ENCODE data around the gene GALNT11.

Gene GALNT11

DNA sequence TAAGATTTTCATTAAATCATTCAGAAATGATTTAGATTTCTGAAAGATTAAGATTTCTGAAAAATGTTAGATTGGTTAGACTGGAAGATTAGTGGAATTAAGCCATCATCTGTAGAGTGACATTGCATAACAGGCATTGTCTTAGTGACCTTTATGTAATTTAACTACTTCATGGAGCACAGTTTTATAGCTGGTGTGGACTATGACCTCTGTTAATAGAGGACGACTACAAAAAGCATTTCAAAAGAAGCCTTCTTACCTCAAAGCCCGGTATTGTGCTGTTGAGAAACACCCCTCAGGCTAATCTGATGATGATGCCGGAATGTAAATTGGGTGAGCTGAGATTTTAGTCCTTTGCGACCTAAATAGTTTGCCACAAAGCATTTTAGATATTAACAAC lies 55.6 kb downstream of the GALNT11 start:
- TF ChIP-seq, protein P1, sequence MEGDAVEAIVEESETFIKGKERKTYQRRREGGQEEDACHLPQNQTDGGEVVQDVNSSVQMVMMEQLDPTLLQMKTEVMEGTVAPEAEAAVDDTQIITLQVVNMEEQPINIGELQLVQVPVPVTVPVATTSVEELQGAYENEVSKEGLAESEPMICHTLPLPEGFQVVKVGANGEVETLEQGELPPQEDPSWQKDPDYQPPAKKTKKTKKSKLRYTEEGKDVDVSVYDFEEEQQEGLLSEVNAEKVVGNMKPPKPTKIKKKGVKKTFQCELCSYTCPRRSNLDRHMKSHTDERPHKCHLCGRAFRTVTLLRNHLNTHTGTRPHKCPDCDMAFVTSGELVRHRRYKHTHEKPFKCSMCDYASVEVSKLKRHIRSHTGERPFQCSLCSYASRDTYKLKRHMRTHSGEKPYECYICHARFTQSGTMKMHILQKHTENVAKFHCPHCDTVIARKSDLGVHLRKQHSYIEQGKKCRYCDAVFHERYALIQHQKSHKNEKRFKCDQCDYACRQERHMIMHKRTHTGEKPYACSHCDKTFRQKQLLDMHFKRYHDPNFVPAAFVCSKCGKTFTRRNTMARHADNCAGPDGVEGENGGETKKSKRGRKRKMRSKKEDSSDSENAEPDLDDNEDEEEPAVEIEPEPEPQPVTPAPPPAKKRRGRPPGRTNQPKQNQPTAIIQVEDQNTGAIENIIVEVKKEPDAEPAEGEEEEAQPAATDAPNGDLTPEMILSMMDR (IDR thresholded peaks at IDR 0.05), result no peak

DNA sequence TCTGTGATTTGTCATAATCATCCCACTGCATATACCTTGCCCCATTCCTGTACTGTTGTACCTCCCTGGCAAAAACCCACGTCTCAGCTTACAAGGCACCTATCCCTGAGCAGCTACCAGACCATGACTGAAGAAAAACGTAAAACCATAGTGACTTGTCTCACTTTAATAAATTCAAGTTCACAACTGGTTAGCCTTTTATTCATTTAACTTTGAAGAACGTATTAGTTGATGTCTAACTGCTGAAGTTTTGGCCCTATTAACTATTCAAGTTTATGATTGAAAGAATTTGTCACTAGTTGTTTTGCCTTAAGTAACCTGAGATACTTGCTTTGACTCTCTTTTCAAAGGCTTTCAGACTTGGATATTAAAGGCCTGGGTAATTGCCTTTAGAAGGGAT lies 59.7 kb downstream of the GALNT11 start:
- TF ChIP-seq, protein P1 (IDR thresholded peaks at IDR 0.05), result no peak

- TF ChIP-seq, protein P1 (IDR thresholded peaks at IDR 0.05), result no peak
Observed at GRCh38 chr7:152086513-152086912, 61.0 kb downstream of the GALNT11 start.

GRCh38 chr7:152089183-152089582 lies 63.7 kb downstream of the GALNT11 start:
- TF ChIP-seq, protein P1 (IDR thresholded peaks at IDR 0.05), result no peak

DNA sequence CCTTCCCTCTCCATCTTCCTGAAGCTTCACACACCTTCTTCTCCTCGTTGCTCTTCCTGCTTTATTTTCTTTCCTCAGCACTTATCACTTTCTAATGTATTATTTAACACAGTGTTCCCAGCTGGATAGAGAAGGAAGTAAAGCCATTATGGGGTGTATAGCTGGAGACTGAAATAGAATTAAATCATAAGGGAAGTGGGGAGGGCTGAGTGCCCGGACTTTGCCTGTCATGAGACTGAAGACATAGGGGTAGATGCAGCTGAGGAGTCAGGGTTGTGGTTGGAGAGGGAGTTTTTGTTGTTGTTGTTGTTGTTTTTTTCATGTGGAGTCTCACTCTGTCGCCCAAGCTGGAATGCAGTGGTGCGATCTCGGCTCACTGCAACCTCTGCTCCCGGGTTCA lies 65.3 kb downstream of the GALNT11 start:
- TF ChIP-seq, protein P1 (IDR thresholded peaks at IDR 0.05), result no peak

DNA sequence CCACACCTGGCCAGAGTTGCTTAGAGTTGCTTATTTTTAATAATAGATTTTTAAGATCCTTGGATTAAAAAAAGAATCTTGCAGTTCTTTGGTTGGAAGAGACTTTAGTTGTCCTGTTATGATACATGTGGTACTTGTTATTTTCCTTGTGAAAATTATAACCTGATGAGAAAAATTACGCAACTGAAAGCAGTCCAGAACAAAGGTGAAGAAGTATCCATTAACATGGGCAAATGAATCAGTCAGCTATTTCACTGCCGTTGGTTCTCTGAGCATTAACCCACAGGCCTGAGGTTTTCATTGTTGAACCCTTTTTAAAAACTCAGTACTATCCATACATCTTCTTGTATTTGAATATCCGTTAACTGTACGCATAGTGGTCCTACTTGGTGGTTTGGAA lies 68.2 kb downstream of the GALNT11 start:
- TF ChIP-seq, protein P1 (IDR thresholded peaks at IDR 0.05), result no peak

- TF ChIP-seq, protein P1 (IDR thresholded peaks at IDR 0.05), result no peak
Observed at GRCh38 chr7:152095771-152096170, 70.3 kb downstream of the GALNT11 start.

GRCh38 chr7:152097330-152097729 lies 71.9 kb downstream of the GALNT11 start:
- TF ChIP-seq, protein P1 (IDR thresholded peaks at IDR 0.05), result no peak

Measured in LNCAP (cell line).